ENCODE results near the gene UVSSA. TPM values are rescaled to one million over a fixed set of nuclear protein-coding genes. Genes with fewer than 3 reads are reported as not detected.
A peak's percentile ranks its signal among the peaks of the same experiment; 100 is the strongest.

Gene UVSSA
- total RNA-seq, 2 experiments from 2014 or later, result 18.6 to 20.2 TPM

- intact Hi-C loops (cut with micrococcal nuclease), result no loop called here
- Mint-ChIP-seq H3K27ac (peak overlapping the region; percentile 91), H3K9me3 (no peaks in the 10 kb centered on the region), H3K27me3 (no peaks in the 10 kb centered on the region), H3K4me3 (no peak overlapping the region), H3K4me1 (ENCODE audit: low read depth) (peaks cover 33% of the 10 kb centered on the region), H3K36me3 (ENCODE audit: low read depth) (peaks cover 25% of the 10 kb centered on the region)
- CTCF ChIA-PET, result interaction anchor here (0.6 to 1.8 kb wide), 9 partner anchors 11 to 183 kb away, joined by 3 to 6 read pairs (median 4); partner anchors contain the start of gene UVSSA
- DNase-seq, result peak; percentile 43
- ATAC-seq, result peak; percentile 25
- no peak for TF ChIP-seq CTCF (IDR thresholded peaks at IDR 0.05)
- POLR2A ChIA-PET, result interaction anchor here (0.6 to 3.3 kb wide), 4 partner anchors 14 to 63 kb away, joined by 3 to 11 read pairs (median 4); partner anchors contain the start of gene MAEA
Observed at GRCh38 chr4:1329408-1330371, 17.3 kb upstream of the UVSSA start.

DNA sequence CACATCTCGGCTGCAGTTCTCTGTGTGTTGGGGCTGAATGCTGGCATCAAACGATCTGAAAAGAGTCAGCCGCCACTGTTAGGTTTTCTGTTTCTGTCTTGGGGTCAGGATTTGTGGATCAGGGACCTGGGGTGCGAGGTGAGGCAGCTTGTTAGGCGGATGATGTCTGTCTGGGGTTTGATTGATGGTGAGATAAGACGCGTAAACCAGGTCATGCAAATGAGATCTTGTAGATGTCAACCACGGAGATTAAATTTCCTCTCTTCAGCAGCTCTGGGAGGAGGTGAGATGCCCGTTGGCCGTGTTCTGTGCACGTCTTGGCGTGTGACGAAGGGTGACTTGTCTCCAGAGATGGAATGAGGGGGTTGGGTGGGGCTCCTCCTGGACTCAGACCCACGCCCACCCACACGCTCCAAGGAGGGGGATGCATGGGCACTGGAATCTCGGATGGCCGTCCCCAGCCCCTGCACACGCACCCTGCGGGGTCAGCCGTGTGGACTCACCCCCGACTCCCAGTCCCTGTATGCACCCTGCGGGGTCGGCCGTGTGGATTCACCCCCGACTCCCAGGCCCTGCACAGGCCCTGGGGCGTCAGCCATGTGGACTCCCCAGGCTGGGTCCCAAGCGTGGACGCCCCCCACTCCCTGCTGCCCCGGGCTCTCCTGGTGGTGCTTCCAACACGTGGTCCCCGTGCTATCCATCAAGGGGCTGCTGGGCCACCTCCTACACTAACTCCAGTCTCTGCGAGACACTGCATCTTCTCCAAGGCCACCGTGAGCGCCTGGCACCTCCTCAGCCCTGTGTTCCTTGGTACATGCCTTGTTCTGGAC, 16.0 kb upstream of the UVSSA start:
- DNase-seq, result peak; percentile 82
- Mint-ChIP-seq H3K27ac (peak overlapping the region; percentile 91), H3K9me3 (no peaks in the 10 kb centered on the region), H3K4me3 (peak overlapping the region; percentile 5), H3K27me3 (no peaks in the 10 kb centered on the region), H3K36me3 (ENCODE audit: low read depth) (peaks cover 26% of the 10 kb centered on the region), H3K4me1 (ENCODE audit: low read depth) (peaks cover 38% of the 10 kb centered on the region)
- ATAC-seq, result peak; percentile 89
- ChIA-PET POLR2A (interaction anchor here (1.3 to 3.3 kb wide), 3 partner anchors 15 to 41 kb away, joined by 3 to 11 read pairs (median 4); partner anchors contain the start of gene MAEA), CTCF (interaction anchor here (1.0 to 1.8 kb wide), 7 partner anchors 12 to 63 kb away, joined by 3 to 6 read pairs (median 4); partner anchors contain the start of gene UVSSA)
- intact Hi-C loops (cut with micrococcal nuclease), result no loop called here
- no peak for TF ChIP-seq CTCF (IDR thresholded peaks at IDR 0.05)

GRCh38 chr4:1331591-1332353, 15.2 kb upstream of the UVSSA start:
- peak overlapping the region; percentile 45 for H3K27ac Mint-ChIP-seq
- CTCF ChIA-PET, result interaction anchor here (1.0 to 1.1 kb wide), 3 partner anchors 14 to 64 kb away, joined by 3 to 5 read pairs (median 3); no protein-coding TSS in a partner anchor
- H3K27me3 Mint-ChIP-seq, result no peaks in the 10 kb centered on the region
- intact Hi-C loops (cut with micrococcal nuclease), result no loop called here
- peaks cover 33% of the 10 kb centered on the region for H3K36me3 Mint-ChIP-seq (ENCODE audit: low read depth)
- no peaks in the 10 kb centered on the region for H3K9me3 Mint-ChIP-seq
- TF ChIP-seq CTCF (IDR thresholded peaks at IDR 0.05), result no peak
- H3K4me1 Mint-ChIP-seq (ENCODE audit: low read depth), result peaks cover 40% of the 10 kb centered on the region
- ATAC-seq (no peak), DNase-seq (no peak)
- POLR2A ChIA-PET, result interaction anchor here (1.0 to 3.3 kb wide), 2 partner anchors 14 to 42 kb away, joined by 4 to 11 read pairs; partner anchors contain the start of gene MAEA
- H3K4me3 Mint-ChIP-seq, result no peak overlapping the region

DNA sequence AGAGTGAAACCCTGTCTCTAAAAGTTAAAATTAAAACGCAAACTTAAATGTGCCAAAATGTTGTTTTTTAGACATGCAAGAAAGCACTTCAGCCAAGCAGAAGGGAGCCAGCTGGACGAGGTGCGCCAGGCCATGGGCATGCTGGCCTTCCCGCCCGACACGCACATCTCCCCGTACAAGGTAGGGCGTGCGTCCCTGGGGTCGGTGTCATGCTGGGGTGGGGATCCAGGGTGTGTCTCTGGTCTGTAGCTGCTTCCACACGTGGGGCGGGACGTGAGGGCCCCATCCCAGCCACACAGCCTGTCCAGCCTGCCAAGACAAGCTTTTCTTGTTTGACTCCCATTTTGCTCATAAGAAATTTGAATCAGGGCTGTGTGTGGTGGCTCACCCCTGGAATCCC, 14.3 kb upstream of the UVSSA start:
- no peak for DNase-seq
- Mint-ChIP-seq H3K9me3 (no peaks in the 10 kb centered on the region), H3K27ac (no peak overlapping the region), H3K4me1 (ENCODE audit: low read depth) (peaks cover 49% of the 10 kb centered on the region), H3K36me3 (ENCODE audit: low read depth) (peaks cover 42% of the 10 kb centered on the region), H3K4me3 (no peak overlapping the region), H3K27me3 (no peaks in the 10 kb centered on the region)
- ChIA-PET POLR2A (interaction anchor here (1.0 to 3.3 kb wide), 2 partner anchors 13 to 43 kb away, joined by 4 to 11 read pairs; partner anchors contain the start of gene MAEA), CTCF (interaction anchor here (0.8 to 1.1 kb wide), 3 partner anchors 13 to 65 kb away, joined by 3 to 5 read pairs (median 5); no protein-coding TSS in a partner anchor)
- no peak for ATAC-seq
- TF ChIP-seq CTCF (IDR thresholded peaks at IDR 0.05), result no peak
- intact Hi-C loops (cut with micrococcal nuclease), result no loop called here

All from activated CD8-positive, alpha-beta T cell treated with anti-CD3 and anti-CD28 coated beads for 36 hours (primary cell).